CD4-positive, alpha-beta T cell treated with Interleukin-15 for 1 hour (primary cell): ENCODE data around the gene SRXN1.

Experiments used
- DNase-seq: peaks from one replicate; pipeline ENCODE4 v3.0.0-alpha.2; 2020

The SRXN1 gene

DNA sequence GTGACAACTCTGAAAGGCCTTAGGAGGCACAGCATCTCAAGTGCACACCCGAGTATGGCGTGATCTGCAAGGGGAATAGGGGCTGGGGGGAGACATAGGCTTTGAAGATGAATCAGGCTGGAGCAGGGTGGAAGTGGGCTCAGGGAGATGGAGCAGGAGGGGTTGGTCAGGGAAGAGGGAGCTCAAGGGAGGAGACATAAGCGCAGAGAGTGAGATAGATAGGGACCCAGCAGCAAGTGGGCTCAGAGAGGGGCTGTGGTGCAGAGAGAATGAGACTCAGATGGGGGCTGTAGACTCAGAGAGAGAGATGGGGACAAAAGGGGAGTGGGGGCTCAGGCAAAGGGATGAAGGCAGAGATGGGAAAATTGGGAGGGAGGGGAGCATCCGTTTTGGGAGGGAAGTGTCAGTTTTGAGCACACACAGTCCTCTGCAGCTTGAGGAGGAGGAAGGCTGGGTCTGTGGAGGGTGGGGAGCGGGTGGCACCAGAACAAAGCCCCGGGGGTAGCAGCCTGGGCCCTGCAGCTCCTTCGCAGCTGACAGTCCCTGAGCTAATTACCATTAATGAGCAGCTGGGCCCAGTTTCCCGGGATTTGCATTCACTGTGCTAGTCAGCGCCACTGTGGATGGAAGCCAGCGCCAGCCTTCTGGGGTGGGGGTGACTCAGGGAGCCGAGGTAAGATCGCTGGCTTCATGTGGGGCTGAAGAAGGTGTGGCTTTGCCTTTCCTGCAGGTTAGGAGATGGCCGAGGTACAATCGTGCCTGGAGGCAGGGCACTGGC, 18.7 kb downstream of the SRXN1 start:
- no peak for DNase-seq

DNA sequence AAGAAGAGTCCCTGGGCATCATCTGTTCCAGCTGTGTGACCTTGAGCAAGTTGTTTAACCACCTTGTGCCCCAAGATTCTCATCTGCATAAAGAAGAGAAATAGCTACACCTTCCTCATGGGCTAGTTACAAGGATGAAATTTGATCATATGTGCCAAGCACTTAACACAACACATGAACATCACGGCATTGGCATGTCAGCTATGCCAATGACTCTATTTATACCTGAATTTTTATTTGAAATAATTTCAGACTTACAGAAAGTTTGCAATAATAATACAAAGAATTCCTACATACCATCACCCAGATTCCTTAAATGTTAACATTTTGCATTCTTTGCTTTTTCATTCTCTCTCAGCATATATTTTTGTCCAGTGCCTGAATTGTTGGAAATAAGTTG, 21.9 kb downstream of the SRXN1 start:
- DNase-seq, result no peak

DNA sequence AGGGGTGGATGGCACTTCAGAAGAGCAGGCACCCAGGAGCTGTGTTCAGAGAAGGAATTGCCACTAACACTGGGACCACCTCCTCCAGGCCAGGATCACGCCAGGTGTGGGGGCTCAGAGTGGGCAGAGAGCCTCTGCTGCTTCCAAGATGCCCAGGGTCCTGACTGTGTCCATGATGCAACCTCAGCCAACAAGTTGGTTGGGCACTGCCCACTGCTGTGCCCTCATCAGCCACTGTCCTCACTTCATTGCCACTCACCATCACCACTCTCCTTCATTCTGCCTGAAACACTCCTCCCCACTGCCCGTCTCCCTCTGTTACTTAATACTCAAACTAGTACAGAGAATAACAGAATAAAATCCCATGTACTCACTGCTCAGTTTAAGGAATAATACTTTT, 26.4 kb downstream of the SRXN1 start:
- no peak for DNase-seq

DNA sequence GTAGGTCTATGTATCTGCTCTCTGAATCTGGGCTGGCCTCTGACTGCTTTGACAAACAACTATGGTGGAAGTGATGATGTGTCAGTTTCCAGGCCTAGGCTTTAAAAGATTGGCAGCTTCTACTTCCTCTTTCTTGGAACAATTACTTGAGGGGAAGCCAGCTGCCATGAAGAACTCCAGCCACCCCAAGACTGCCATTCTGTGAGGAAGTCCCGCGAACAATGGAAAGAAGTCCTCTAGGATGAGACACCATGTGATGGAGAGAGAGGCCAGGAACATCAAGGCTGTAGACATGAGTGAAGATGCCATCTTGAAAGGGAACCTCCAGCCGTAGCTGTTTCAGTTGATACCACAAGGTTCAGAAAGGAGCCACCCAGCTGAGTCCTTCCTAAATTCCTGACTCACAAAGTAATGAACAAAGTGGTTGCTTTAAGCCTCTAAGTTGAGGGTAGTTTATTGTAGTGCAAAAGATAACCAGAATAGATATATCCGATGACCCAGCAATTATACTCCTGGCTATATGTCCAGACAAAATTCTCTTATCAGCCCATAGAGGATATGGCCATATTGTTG, 27.6 kb downstream of the SRXN1 start:
- DNase-seq, result no peak

DNA sequence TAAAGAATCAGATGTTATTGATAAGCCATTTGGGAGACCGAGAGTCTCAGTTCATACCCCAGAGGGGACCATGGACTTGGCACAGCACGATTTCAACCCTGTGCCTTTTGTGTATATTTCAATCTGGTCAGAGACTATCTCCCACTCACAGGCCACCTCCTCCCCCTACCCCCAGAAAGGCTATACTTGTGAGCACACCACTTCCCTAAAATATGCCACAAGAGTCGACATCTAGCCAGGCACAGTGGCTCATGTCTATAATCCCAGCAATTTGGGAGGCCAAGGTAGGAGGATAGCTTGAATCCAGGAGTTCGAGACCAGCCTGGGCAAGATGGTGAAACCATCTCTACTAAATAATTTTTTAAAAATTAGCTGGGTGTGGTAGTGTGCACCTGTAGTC, 29.3 kb downstream of the SRXN1 start:
- DNase-seq, result no peak

DNA sequence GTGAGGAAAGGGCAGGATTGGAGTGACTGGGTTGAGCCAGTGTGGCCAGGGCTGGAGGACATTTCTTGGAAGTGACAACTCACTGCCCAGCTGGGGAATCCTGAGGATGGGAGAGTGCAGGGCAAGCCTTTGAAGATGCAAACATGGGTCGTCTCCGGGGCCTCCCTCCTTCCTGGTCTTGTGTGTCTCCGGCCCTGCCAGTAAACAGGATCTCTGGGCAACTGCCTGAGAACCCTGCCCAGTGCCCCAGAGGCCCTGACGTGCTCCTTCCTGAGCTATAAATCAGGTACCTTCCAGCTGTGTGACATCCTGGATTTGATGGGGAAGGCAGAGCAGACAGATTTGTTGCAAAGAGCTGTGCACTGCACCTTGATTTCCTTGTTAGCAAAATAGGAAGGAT, 30.0 kb downstream of the SRXN1 start:
- no peak for DNase-seq

DNA sequence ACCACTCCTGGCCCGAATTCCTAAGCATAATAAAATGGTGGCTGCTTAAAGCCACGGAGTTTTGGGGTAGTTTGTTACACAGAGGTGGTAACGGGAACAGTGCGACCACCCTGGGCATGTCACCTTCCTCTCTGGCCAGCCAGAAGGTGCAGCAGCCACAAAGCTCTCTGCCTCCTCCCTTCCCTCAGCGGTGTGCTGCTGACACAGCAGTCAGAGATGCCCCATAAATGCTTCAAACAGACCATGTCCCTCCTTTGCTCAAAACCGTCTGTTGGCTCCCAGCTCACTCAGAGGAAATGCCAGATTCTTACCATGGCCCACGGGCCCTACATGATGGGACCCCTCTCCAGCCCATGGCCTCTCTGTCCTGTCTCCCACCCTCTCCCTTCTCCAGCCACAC, 30.8 kb downstream of the SRXN1 start:
- DNase-seq, result no peak

DNA sequence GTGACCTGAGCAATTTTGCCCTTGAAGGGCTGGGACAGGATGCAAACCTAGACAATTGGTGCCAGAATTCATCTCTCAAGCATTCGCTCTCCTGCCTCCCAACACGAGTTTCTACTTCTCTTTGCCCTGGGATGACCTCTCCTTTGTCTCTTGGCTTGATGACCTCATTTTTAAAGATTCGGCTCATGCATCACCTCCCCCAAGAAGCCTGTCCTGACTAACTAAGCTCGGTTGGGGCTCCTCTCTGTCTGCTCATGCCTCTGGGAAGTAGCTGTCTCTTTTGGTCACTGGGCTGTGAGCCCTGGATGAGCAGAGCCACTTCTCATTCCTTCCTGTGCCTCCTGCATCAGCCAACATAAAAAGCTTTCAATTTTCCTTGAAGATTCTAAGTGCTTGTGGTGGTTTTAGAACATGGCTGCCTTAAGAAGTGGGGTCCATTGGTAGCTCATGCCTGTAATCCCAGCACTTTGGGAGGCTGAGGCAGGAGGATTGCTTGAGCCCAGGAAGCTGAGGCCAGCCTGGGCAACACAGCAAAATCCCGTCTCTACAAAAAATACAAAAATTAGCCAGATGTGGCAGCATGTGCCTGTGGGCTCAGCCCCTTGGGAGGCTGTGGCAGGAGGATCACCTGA, 31.8 kb downstream of the SRXN1 start:
- DNase-seq, result no peak

DNA sequence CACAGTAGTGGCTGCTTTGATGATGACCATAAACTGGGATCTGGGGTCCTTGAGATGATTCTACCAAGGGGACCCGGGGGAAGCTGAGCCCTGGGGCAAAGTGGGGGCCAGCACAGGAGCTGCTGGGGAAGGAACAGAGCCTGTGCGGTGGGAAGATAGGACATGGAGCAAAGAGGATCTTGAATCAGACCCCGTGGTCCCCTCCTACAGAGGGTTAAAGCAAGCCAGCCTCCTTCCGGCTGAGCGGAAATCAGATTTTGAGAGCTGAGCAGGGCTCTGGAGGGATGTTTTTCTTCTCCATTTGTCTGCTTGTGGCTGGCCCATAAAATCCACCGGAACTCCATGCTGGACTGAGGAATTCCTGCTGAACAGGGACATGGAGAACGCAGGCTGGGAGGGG, 32.8 kb downstream of the SRXN1 start:
- no peak for DNase-seq

DNA sequence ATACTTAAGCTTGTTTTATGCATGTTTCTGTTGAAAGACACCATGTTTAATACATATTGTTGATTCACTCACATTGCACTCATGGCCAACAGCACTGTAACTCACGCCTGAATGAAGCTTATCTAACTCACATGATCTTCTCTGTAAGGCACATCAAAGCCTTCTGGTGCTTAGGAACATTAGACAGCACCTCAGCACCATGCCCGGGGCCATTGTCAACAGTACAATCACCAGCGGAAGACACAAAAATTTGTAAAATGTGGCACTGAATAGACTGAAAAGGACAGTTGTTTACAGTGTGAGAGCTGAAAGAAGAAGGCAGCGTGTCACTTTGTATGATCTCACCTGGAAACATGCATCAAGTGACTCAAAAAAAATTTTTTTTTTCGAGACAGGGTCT, 34.0 kb downstream of the SRXN1 start:
- DNase-seq, result no peak

DNA sequence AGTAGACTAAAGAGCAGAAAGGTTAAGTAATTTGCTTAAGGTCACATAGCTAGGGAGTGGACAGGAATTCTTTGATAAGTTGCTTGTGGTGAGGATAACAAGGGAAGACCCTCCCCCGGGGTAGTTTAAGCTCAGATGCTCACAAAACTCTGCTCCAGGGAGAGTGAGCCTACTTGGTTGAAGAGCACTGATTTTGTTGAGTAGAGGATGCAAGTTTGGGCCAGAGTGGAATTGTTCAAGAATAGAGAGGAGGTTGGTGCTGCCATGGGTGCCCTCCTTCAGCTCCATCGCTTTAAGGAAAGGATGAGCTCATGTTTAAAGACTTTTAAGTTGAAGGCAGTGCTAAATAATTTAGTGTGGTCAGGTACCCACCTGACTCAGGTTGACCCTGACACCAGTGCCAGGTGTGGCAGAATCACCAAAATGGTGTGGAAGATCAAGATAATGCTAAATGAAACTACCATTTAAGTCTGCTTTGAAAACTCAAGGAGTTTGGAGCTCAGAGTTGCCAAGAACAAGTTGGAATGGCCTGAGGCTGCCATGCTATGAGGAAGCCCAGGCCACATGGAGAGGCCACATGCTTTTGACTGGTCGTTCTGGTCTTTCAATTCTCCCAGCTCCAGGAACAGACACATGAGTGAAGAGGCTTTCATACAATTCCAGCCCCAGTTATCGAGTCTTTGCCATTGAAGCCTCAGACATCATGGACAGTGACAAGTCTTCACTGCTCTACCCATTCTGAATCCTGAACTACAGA, 34.9 kb downstream of the SRXN1 start:
- DNase-seq, result no peak

DNA sequence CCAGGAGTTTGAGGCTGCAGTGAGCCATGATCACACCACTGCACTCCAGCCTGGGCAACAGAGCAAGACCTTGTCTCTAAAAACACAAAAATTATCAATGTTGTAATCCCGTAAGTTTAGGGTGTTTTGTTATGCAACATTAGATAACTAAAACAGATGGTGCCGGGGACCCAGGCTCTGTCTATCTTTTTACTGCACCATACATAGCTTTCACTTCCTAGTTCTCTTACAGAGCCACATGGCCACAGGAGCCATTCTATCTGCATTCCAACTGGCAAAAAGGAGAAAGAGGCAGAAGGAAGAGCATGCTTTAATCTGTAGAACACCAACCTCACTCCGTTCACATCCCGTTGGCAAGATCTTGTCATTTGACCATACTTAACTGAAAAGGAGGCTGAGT, 37.5 kb downstream of the SRXN1 start:
- no peak for DNase-seq

DNA sequence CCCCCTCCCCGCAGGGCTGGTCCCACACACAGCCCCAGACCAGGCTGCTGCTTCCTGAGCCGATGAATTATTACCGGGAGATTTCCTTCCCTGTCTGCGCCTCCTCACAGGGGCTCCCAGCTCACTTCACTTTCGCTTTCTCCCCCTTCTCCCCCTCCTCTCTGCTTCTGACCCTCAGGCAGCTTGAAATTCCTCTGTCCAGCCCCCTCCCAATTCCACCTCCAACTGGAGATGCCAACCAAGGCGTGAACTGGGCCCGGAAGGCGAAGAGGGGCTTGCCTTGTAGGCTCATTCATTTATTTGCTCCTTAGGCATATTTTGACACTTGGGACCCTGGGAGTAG, 41.2 kb downstream of the SRXN1 start:
- no peak for DNase-seq

DNA sequence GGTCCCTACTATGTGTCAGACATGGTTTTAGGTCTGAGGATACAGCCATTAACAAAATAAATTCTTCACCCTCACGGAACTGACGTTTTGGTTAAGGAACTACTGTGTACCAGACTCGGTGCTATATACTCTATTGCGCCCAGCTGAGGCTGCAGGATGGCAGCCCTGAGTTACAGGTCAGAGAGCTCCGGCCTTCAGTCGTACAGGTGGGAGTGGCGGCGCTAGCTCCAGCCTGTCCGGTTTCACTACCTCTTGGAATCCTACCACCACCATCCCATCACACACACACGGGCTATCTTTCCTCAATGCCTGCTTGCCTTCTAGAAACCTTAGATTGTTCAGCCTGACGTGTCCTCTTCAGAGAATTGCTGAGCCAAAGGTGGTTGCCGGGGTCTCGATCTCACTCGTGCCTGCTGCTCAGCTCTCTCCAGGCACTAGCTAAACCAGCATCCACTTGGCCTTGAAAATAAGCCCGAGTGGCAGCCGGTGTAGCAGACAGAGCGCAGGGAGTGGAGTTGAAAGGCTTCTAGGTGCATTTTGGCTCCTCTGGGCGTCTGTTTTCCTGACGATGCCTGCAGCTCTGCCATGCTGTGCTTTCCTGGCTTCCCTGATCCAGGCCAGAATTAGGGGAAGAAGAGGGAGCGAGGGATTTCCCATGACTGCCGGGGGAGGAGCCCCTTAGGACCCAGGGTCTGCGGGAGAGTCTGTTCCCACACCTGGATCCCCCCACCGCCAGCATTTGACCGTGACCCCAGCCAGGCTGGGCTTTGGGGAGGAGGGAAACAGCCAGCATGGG, 41.8 kb downstream of the SRXN1 start:
- no peak for DNase-seq

DNA sequence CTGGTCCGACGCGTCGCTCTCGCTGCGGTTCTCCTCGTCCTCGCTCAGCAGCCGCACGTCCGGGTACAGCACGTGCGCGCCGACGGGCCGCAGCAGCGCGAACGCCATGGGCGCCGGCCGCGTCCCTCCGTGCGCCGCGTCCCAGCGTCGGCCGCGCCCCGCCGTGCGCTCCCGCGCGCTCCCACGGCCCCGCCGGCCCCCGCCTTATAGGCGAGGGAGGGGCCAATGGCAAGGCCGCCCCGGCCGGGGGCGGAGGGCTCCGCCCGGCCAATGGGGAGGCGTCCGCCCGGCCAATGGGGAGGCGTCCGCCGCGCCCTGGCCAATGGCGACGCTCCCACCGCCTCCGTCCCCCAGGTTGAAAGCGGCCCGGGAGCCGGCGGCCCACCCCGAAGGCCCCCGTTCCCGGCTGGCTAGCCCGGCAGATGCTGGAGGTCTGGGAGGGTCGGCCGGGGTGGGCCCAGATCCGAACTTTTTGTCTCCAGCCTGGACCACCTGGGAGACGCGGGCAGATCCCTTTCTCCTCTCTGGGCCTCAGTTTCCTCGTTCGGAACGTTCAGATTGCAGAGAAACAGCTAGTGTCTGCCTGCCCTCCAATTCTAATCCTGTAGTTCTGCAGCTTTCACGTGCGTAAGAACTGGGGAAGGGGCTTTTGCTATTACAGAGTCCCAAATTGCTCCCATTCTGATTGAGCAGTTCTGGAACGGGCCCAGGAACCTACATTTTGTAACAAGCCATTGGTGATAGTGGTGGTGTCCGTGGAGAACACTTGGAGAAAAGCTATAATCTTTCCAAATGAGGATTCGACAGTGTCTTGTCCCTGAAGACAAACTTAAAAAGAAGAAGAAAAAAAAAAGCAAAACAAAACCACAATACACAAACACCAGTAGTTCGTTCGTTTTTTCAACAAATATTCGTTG, 42.6 kb downstream of the SRXN1 start, which contains the start of gene TCF15:
TCF15 (minus strand) TSS at position 180 of the 917 bp plus-strand sequence; CDS start at position 108, 72 bp downstream.
- DNase-seq, result no peak

DNA sequence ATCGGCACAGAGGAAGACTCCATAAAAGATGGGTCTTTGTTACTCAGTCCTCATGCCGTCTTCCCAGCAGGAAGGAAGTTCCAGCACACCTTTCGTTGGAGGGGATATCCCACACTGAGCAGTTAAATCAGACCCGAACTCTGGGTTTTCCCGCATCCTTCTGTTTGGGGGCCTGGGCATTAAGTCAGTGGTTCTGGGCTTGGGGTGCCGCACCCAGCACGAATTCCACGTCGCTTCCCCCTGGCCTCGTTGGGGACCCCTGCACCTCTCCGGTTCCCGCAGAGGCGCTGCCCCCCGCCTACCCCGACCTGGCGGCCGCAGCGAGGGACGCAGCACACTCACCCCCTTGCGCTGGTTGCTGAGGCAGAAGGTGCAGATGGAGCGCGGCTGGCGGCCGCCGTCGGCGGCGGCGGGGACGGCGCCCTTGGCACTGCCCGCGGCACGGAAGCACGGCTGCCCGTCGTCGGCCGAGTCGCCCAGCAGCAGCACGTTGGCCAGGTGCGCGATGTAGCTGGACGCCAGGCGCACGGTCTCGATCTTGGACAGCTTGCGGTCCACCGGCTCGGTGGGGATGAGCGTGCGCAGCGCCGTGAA, 43.5 kb downstream of the SRXN1 start:
- DNase-seq, result no peak

DNA sequence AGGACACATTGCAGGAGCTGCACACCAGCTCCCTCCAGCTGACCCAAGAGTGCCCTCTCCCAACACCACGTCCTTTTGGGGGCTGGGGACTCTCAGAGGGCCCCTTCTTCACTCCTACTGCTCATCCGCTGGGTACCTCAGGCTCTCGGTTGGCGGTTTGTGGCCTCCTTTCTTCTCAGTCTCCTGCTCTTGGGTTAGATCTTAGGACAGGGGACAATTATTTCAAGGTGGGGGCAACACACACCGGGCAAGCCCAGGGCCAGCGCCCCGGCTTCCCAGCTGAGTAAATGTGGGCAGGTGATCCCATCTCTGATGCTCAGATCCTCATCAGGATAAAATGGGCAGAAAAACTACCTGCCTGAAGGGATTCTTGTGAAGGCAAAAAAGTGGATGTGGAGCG, 44.0 kb downstream of the SRXN1 start:
- no peak for DNase-seq

DNA sequence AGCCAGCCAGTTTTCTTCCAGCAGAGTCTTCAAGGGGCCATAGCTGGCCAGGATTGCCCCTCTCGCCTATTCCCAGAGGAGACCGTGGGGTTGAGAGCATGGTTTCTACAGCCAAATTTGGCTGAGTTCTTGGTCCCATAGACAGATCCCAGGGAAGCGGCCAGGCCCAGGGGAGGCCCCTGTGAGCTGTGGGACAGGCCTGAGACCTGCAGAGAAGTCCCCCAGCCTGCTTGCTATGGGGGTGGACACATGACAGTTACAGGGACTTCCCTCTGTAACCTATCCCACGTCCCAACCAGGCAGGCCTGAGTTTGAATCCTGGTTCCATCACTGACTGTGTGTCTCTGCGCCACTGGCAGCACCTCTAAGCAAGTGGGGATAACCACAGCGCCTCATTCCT, 45.5 kb downstream of the SRXN1 start:
- no peak for DNase-seq

DNA sequence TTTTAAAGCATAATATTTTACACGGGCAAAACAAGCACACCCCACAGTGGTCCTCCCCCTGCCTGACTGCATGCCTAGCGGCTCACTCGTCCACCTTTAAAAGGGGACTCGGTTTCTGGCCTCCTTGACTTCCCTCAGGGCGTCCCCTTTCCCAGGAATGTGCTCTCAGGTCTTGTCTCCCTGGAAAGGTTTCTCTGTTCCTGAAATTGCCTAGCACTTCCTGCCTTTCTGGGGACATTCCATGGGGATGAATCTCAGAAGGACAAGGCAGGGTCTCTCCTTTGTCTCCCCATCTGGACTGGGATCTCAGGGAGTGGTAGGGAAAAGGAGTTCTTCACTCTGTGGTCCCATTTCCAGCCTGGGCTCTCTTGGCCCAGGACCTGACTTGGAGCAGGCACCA, 47.8 kb downstream of the SRXN1 start:
- DNase-seq, result no peak

DNA sequence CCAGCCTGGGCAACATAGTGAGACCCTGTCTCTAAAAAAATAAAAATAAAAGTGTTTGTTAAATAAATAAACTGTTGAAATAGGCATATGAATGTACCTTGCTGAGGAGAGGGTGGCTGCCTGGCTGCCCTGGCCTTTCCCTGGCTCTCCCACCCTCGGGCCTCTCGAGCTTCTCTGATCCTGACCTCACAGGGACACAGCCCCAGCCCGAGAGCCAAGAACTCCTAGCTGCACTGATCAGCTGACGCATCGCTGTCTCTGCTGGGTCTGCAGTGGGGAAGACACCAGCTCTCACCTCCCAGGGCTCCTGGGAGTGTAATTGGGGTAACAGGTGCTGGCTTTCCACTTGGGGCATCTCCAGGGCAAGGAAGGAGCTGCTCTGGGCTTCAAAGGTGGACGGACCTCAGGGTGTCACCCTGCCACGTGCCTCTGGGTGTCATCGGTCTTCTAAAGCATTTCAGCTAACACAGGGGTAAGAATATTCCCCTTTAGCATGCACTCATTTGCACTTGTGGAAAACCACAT, 49.8 kb downstream of the SRXN1 start:
- DNase-seq, result no peak
